Measurements from ENCODE around the gene PTPRD. TPM values are rescaled to one million over a fixed set of nuclear protein-coding genes. Genes with fewer than 3 reads are reported as not detected.
"Not testable (repeated sequence)": the region's sequence is repeated elsewhere in the genome, so short reads cannot be mapped to it uniquely, and the experiment has no call there.

The PTPRD gene
- total RNA-seq, 3 donors from 2014 or later, result 2.9 to 5.4 (median 3.6) TPM

GRCh38 chr9:10366171-10366779 lies 246.5 kb downstream of the PTPRD start:
- Histone ChIP-seq H3K36me3 (no peaks in the 10 kb centered on the region), H3K27ac (no peak overlapping the region), H3K9me3 (no peaks in the 10 kb centered on the region), H3K4me1 (no peaks in the 10 kb centered on the region), H3K27me3 (no peaks in the 10 kb centered on the region), H3K4me3 (no peak overlapping the region)
- intact Hi-C loops (cut with DNase I; ENCODE audit: low total_unique reads), result no loop called here
- TF ChIP-seq POLR2AphosphoS5 (IDR thresholded peaks at IDR 0.05), result no peak
- TF ChIP-seq POLR2A (IDR thresholded peaks at IDR 0.05), result no peak
- TF ChIP-seq, protein P1, sequence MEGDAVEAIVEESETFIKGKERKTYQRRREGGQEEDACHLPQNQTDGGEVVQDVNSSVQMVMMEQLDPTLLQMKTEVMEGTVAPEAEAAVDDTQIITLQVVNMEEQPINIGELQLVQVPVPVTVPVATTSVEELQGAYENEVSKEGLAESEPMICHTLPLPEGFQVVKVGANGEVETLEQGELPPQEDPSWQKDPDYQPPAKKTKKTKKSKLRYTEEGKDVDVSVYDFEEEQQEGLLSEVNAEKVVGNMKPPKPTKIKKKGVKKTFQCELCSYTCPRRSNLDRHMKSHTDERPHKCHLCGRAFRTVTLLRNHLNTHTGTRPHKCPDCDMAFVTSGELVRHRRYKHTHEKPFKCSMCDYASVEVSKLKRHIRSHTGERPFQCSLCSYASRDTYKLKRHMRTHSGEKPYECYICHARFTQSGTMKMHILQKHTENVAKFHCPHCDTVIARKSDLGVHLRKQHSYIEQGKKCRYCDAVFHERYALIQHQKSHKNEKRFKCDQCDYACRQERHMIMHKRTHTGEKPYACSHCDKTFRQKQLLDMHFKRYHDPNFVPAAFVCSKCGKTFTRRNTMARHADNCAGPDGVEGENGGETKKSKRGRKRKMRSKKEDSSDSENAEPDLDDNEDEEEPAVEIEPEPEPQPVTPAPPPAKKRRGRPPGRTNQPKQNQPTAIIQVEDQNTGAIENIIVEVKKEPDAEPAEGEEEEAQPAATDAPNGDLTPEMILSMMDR (IDR thresholded peaks at IDR 0.05), result peak in 1 of 3 donors; percentile 53
- no peak for DNase-seq (ENCODE audit: low spot score in 2 of 2)

DNA sequence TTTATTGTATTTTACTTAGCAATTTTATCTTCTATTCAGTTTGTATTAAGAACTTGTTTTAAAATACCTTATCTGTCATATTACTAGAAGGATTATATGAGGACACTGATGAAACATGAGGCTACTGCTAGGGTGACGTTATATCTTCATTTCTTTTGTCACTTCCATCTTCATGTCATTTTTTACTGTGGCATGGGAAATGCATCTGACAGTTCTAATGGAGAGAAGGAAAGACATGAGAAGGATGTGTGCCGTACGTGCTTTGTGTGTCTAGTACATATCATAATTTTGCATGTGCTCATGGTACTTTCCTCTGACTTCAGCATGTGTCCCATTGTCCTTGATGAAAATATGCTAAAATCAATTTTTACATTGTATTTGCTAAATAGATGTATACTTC lies 258.2 kb downstream of the PTPRD start:
- H3K9me3 ChIP-seq, result no peaks in the 10 kb centered on the region
- H3K4me1 ChIP-seq, result no peaks in the 10 kb centered on the region
- H3K27me3 ChIP-seq, result no peaks in the 10 kb centered on the region
- no peak overlapping the region for H3K27ac ChIP-seq
- H3K4me3 ChIP-seq, result no peak overlapping the region
- DNase-seq (ENCODE audit: low spot score in 2 of 2), result no peak
- intact Hi-C loops (cut with DNase I; ENCODE audit: low total_unique reads), result no loop called here
- TF ChIP-seq POLR2AphosphoS5 (IDR thresholded peaks at IDR 0.05), result no peak
- TF ChIP-seq, protein P1 (IDR thresholded peaks at IDR 0.05), result no peak
- no peak for TF ChIP-seq POLR2A (IDR thresholded peaks at IDR 0.05)
- no peaks in the 10 kb centered on the region for H3K36me3 ChIP-seq

DNA sequence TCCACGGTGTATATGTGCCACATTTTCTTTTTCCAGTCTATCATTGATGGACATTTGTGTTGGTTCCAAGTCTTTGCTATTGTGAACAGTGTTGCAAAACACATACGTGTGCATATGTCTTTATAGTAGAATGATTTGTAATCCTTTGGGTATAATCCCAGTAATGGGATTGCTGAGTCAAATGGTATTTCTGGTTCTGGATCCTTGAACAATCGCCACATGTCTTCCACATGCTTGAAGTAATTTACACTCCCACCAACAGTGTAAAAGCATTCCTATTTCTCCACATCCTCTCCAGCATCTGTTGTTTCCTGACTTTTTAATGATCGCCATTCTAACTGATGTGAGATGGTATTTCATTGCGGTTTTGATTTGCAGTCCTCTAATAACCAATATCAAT lies 267.2 kb downstream of the PTPRD start:
- H3K4me3 ChIP-seq; H3K27ac ChIP-seq; H3K4me1 ChIP-seq; H3K27me3 ChIP-seq; H3K9me3 ChIP-seq; intact Hi-C loops (cut with DNase I; ENCODE audit: low total_unique reads); H3K36me3 ChIP-seq; DNase-seq (ENCODE audit: low spot score in 2 of 2): not testable (repeated sequence)

GRCh38 chr9:10341057-10341456 lies 271.7 kb downstream of the PTPRD start:
- no peaks in the 10 kb centered on the region for H3K4me1 ChIP-seq
- TF ChIP-seq POLR2A (IDR thresholded peaks at IDR 0.05) (no peak), POLR2AphosphoS5 (IDR thresholded peaks at IDR 0.05) (no peak)
- TF ChIP-seq, protein P1 (IDR thresholded peaks at IDR 0.05), result no peak
- H3K9me3 ChIP-seq, result no peaks in the 10 kb centered on the region
- no peak for DNase-seq (ENCODE audit: low spot score in 2 of 2)
- no peaks in the 10 kb centered on the region for H3K27me3 ChIP-seq
- intact Hi-C loops (cut with DNase I; ENCODE audit: low total_unique reads), result no loop called here
- H3K27ac ChIP-seq, result no peak overlapping the region
- no peak overlapping the region for H3K4me3 ChIP-seq
- H3K36me3 ChIP-seq, result no peaks in the 10 kb centered on the region

- Histone ChIP-seq H3K4me3 (no peak overlapping the region), H3K9me3 (no peaks in the 10 kb centered on the region), H3K27me3 (no peaks in the 10 kb centered on the region), H3K27ac (no peak overlapping the region), H3K4me1 (no peaks in the 10 kb centered on the region), H3K36me3 (no peaks in the 10 kb centered on the region)
- DNase-seq (ENCODE audit: low spot score in 2 of 2), result no peak
- intact Hi-C loops (cut with DNase I; ENCODE audit: low total_unique reads), result no loop called here
- no peak for TF ChIP-seq POLR2AphosphoS5 (IDR thresholded peaks at IDR 0.05)
- TF ChIP-seq, protein P1 (IDR thresholded peaks at IDR 0.05), result no peak
- TF ChIP-seq POLR2A (IDR thresholded peaks at IDR 0.05), result no peak
These were observed 273.6 kb downstream of the PTPRD start for GRCh38 chr9:10339152-10339551.

- DNase-seq (ENCODE audit: low spot score in 2 of 2), result no peak
- no peak for TF ChIP-seq POLR2AphosphoS5 (IDR thresholded peaks at IDR 0.05)
- no peak for TF ChIP-seq POLR2A (IDR thresholded peaks at IDR 0.05)
- TF ChIP-seq, protein P1 (IDR thresholded peaks at IDR 0.05), result no peak
- intact Hi-C loops (cut with DNase I; ENCODE audit: low total_unique reads), result no loop called here
- no peaks in the 10 kb centered on the region for H3K27me3 ChIP-seq
- no peaks in the 10 kb centered on the region for H3K4me1 ChIP-seq
- H3K4me3 ChIP-seq, result no peak overlapping the region
- no peak overlapping the region for H3K27ac ChIP-seq
- H3K9me3 ChIP-seq, result no peaks in the 10 kb centered on the region
- H3K36me3 ChIP-seq, result no peaks in the 10 kb centered on the region
These were observed 281.6 kb downstream of the PTPRD start for GRCh38 chr9:10331157-10331556.
